Measurements from ENCODE around the gene TMEM163.

TMEM163 gene

DNA sequence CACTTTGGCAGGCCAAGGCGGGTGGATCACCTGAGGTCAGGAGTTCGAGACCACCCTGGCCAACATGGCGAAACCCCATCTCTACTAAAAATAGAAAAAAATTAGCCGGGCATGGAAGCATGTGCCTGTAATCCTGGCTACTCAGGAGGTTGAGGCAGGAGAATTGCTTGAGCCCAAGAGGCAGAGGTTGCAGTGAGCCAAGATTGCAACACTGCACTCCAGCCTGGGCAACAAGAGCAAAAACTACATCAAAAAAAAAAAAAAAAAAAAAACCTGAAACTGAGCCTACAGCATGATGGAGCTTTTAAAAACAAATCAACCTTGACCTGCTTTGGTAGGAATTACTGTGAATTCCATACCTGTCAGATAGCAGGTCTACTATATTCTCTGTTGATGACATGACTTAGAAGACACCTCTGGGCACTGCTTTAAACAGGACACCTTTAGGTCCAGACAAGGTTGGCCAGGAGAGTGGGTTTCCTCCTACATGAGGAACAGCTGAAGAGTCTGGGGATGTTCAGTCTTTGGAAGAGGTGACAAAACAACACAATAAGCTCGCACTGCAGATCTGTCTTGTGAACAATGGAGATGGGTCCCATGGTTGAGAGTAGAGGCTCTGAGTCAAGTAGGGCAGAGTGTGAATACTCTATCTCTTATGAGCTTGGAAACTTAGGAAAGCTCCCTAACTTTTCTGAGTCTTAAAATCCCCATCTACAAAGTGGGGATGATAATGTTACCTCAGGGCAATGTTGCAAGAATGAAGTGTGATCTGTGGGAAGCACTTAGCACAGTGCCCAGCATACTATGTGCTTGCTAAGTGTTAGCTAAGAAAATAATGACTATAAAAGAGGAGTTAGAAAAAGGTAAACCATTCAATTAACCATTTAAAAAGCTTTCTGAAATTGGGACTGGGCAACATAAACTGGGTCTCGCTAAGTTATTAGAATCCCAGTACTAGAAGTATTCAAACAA is 25.2 kb downstream of the TMEM163 start:
- no peak for DNase-seq (ENCODE audit: low spot score)

- no peak for DNase-seq (ENCODE audit: low spot score)
These were observed 26.3 kb downstream of the TMEM163 start for GRCh38 chr2:134692499-134692898.

- DNase-seq (ENCODE audit: low spot score): no peak
These were observed 28.1 kb downstream of the TMEM163 start for GRCh38 chr2:134690629-134691215.

DNA sequence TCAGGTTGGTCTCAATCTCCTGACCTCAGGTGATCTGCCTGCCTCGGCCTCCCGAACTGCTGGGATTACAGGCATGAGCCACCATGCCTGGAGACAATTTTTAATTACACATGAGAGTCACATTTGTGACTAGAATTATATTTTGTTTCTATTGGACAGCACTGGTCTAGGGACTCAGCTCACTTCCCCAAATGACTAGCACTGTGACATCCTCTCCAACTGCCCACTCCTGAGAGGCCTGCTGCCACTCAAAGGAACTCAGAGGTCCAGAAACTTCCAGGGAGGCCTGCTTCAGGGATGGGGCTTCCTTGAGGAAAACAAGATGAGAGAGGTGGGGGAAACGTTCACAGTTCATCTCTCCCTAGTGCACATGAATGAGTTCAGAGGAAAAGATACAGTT is 29.5 kb downstream of the TMEM163 start:
- no peak for DNase-seq (ENCODE audit: low spot score)

DNA sequence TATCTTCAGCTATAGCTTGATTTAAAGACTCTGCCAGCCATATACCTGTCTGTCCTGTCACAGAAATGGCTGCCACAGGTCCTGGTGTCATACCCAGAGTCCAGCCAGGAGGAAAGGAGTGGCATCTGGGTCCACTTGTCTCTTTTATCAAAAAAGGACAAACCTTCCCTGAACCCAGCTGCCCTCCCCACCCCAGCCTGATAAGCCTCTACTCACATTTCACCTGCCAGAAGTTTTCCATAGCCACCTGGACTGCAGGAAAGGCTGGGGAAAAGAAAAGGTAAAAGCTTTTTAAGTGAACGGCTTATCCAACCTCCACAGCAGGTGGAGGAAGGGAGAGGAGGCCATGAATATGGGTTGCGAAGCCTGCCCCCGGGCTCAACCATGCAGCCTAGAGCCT is 32.8 kb downstream of the TMEM163 start:
- no peak for DNase-seq (ENCODE audit: low spot score)

DNA sequence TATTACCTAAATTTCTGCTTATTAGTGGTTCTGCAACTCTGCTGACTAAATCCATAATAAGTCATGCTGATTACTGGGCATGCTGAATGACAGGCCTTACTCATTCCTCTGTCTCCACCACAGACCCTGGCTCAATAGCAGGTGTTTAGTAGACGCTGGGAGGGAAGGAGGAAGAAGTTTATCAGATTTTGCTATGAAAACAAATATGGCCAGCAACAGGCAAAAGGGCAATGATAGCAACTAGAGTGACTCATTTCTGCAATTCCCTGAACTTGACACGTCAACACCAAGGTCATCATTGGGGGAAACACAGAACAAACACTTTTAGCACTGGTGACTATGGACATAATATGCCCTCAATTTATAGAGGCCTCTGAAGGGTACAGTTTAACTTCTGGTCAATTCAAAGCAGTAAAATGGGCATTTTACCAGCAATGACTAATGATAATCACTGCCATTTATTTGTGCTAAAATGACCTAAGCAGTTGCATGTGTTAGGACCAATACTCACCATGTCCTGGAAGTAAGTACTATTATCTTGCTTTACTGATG is 35.2 kb downstream of the TMEM163 start:
- no peak for DNase-seq (ENCODE audit: low spot score)

DNA sequence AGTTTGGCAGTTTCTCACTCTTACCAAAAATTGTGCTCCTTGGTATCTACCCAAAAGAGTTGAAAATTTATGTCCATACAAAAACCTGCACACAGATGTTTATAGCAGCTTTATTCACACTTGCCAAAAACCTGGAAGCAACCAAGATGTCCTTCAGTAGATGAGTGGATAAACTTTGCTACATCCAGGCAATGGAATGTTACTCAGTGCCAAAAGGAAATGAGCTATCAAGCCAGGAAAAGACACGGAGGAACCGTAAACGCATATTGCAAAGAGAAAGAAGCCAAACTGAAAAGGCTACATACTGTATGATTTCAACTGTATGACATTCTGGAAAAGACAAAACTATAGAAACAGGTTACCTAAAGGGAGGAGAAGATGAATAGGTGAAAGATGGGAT is 36.1 kb downstream of the TMEM163 start:
- no peak for DNase-seq (ENCODE audit: low spot score)

- DNase-seq (ENCODE audit: low spot score): no peak
These were observed 37.6 kb downstream of the TMEM163 start for GRCh38 chr2:134681201-134681600.

DNA sequence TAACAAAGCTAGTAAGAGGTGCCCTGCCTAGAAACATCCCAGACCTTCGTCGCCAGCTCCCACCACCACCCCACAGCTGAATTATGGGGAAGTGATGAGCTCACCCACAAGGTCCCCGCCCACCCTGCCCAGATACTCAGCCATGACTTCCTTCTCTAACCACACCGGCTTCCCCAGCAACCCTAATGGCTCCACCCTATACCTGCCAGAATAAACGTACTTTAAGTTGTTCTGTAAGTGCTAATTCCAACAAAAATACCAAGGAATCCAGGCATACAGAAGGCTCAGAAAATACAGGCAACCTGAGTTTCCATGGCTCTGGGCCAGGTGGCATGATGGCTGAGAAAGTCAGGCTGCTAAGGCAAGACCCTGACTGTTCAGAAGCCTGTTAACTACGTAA is 39.1 kb downstream of the TMEM163 start:
- peak; percentile 57 for DNase-seq (ENCODE audit: low spot score)

DNA sequence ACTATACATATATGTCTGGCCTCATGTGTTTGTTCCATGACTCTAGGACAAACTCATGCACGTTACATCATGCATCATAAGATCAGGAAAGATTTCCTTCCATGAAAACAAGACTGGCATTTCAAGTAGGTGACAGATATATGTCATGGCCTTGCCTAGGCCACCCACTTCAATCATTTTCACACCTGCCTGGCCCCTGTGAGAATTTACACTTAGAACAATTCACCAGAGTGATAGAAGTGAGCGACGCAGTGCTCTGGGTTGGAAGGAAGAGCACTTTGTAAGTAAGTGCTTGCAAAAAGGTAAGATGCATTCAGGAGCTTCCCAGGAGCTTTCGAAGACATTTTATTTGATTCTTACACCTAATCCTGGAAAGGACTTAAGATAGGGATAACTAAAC is 39.5 kb downstream of the TMEM163 start:
- DNase-seq (ENCODE audit: low spot score): no peak

GRCh38 chr2:134677856-134678756 is 40.7 kb downstream of the TMEM163 start:
- no peak for DNase-seq (ENCODE audit: low spot score)

- DNase-seq (ENCODE audit: low spot score): peak; percentile 30
These were observed 41.8 kb downstream of the TMEM163 start for GRCh38 chr2:134676960-134677359.

- no peak for DNase-seq (ENCODE audit: low spot score)
These were observed 43.5 kb downstream of the TMEM163 start for GRCh38 chr2:134675314-134675713.

GRCh38 chr2:134674687-134675086 is 44.1 kb downstream of the TMEM163 start:
- no peak for DNase-seq (ENCODE audit: low spot score)

DNA sequence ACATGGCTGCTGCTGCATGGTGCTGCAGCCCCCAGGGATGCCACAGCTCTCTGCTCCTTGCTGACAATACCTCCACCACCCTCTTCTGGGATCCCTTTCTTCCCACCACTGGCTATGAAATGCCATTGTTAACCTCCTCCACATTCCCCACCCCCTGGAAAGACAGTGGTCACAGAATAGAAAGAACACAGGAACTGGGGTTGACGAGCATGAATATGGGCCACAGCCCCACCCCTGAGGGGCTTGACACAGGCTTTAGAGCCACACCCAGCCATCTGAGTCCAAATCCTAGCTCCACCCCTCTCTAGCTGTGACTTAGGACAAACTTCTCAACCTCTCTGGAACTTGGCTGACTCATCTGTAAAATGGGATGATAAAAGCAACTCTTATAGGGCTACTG is 47.3 kb downstream of the TMEM163 start:
- peak; percentile 19 for DNase-seq (ENCODE audit: low spot score)

- no peak for DNase-seq (ENCODE audit: low spot score)
These were observed 47.8 kb downstream of the TMEM163 start for GRCh38 chr2:134670955-134671354.

DNA sequence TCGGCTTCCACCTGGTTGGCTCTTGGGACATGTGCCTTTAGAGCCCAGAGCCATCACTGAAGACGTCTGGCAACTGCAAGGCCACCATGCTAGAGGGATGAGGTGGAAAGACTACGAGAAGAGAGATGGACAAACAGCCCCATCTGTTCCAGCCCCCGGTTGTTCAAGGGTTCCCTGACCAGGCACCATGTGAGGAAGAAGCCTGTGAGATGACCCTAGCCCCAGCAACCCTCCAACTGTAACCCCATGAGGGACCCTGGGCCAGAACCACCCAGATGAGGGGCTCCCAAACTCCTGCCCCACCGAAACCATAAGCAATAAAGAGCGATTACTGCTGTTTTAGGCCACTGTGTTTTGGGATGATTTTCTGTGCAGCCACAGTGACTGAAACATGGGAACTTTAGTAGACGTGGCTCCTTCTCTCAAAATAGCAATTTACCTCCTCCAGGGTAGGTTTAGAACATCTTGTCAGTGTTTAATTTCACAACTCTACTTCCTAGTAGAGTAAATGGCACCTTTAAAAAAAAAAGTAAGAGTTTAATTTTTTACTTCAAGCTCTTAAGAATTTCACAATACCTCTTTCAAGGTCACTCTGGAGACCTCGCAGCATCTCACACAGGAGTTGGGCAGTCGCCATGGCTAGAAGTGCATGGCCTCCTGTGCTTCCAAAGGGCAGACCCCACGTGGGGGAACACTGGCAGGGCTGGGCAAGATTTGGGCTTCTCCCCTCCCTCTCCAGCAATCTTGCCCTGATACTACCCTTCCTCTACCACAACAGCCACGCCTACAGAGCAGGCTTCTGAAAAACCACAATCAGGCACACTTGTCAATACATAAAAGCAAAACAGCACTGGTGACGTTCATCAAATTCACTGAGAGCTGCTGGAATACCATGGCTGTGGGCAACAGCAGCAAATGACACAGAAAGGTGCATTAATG is 48.8 kb downstream of the TMEM163 start:
- DNase-seq (ENCODE audit: low spot score): peak; percentile 73

DNA sequence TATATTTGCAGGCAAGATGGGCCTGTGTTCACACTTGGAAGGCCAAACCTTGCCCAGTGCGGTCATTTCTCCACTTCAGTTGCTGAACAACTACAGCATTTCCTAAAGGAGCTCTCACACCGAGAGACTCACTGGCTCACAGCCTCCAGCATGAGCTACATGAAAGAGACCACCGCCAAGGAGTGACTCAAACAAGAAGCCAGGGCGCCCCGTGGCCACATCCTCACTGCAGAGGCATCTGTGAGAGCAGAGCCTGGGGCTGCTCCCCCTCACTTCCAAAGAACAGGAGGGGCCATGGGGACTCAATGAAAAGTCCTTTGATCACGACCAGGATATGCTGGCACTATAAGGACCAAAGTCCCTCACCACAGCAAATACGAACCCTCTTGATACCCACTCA is 50.0 kb downstream of the TMEM163 start:
- DNase-seq (ENCODE audit: low spot score): peak; percentile 79

DNA sequence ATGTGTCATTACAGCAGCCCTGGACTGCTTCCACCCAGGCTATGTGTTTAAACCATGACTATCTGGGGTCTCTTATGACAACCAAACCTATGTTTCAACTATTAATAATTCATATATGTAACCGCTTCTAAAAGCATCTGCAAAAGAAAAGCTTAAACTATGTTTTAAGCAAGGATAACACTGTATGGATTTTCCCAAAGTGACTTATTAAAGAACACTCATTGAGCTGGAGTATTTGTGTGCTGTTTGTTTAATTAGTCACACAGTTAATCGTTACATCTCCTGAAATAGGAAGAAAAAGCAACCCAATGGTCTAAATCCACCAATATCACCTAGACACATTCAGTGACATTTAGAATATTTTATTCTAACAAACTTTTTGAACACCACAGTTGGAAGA is 51.3 kb downstream of the TMEM163 start:
- no peak for DNase-seq (ENCODE audit: low spot score)

GRCh38 chr2:134667081-134667480 is 51.7 kb downstream of the TMEM163 start:
- no peak for DNase-seq (ENCODE audit: low spot score)
